ENCODE data around the gene EMILIN3.

Gene EMILIN3

GRCh38 chr20:41344938-41345728, 21.5 kb downstream of the EMILIN3 start:
- no peak for DNase-seq (ENCODE audit: low spot score)

- DNase-seq (ENCODE audit: low spot score): no peak
Measured at GRCh38 chr20:41344477-41344876, 22.1 kb downstream of the EMILIN3 start.

GRCh38 chr20:41342474-41343464, 23.8 kb downstream of the EMILIN3 start:
- no peak for DNase-seq (ENCODE audit: low spot score)

GRCh38 chr20:41340327-41341055, 26.1 kb downstream of the EMILIN3 start, which contains the start of gene LPIN3:
Gene LPIN3 (plus strand): TSS chr20:41340821. CDS start chr20:41345804, 4,983 bp downstream.
- DNase-seq (ENCODE audit: low spot score): peak; percentile 90

GRCh38 chr20:41339957-41340326, 26.7 kb downstream of the EMILIN3 start:
- DNase-seq (ENCODE audit: low spot score): peak; percentile 86

GRCh38 chr20:41336711-41337492, 29.7 kb downstream of the EMILIN3 start:
- DNase-seq (ENCODE audit: low spot score): no peak

- DNase-seq (ENCODE audit: low spot score): no peak
Measured at GRCh38 chr20:41335591-41335990, 31.0 kb downstream of the EMILIN3 start.

GRCh38 chr20:41334443-41335421, 31.9 kb downstream of the EMILIN3 start:
- DNase-seq (ENCODE audit: low spot score): no peak

- no peak for DNase-seq (ENCODE audit: low spot score)
Measured at GRCh38 chr20:41334036-41334435, 32.6 kb downstream of the EMILIN3 start.

- DNase-seq (ENCODE audit: low spot score): no peak
Measured at GRCh38 chr20:41331731-41332130, 34.9 kb downstream of the EMILIN3 start.

GRCh38 chr20:41330941-41331340, 35.7 kb downstream of the EMILIN3 start:
- DNase-seq (ENCODE audit: low spot score): no peak

GRCh38 chr20:41330343-41330720, 36.3 kb downstream of the EMILIN3 start:
- DNase-seq (ENCODE audit: low spot score): no peak

- DNase-seq (ENCODE audit: low spot score): no peak
Measured at GRCh38 chr20:41329435-41330342, 36.9 kb downstream of the EMILIN3 start.

- DNase-seq (ENCODE audit: low spot score): no peak
Measured at GRCh38 chr20:41327178-41327577, 39.4 kb downstream of the EMILIN3 start.

- no peak for DNase-seq (ENCODE audit: low spot score)
Measured at GRCh38 chr20:41320976-41321375, 45.6 kb downstream of the EMILIN3 start.

- no peak for DNase-seq (ENCODE audit: low spot score)
Measured at GRCh38 chr20:41320441-41320840, 46.2 kb downstream of the EMILIN3 start.

GRCh38 chr20:41318271-41318649, 48.4 kb downstream of the EMILIN3 start:
- DNase-seq (ENCODE audit: low spot score): no peak

- peak; percentile 98 for DNase-seq (ENCODE audit: low spot score)
Measured at GRCh38 chr20:41317546-41318270, 48.9 kb downstream of the EMILIN3 start, which contains the start of gene ZHX3. Gene ZHX3 (minus strand): TSS chr20:41317731. CDS start chr20:41204916, 112,815 bp downstream.
